ENCODE results near the gene RAB33B.

The RAB33B gene

GRCh38 chr4:139509727-139510410, 55.9 kb downstream of the RAB33B start:
- no peak overlapping the region for H3K27ac ChIP-seq
- no peak for TF ChIP-seq ZFX (IDR thresholded peaks at IDR 0.05)
- peak; percentile 26 for TF ChIP-seq CTCF (conservative IDR thresholded peaks at IDR 0.05)

- no peak for TF ChIP-seq ZFX (IDR thresholded peaks at IDR 0.05)
- no peak for TF ChIP-seq CTCF (conservative IDR thresholded peaks at IDR 0.05)
- H3K27ac ChIP-seq = no peak overlapping the region
Observed at GRCh38 chr4:139511320-139511719, 57.4 kb downstream of the RAB33B start.

- no peak for TF ChIP-seq CTCF (conservative IDR thresholded peaks at IDR 0.05)
- TF ChIP-seq ZFX (IDR thresholded peaks at IDR 0.05) = no peak
- H3K27ac ChIP-seq = no peak overlapping the region
Observed at GRCh38 chr4:139514382-139515059, 60.6 kb downstream of the RAB33B start.

- TF ChIP-seq ZFX (IDR thresholded peaks at IDR 0.05) = no peak
- TF ChIP-seq CTCF (conservative IDR thresholded peaks at IDR 0.05) = no peak
- no peak overlapping the region for H3K27ac ChIP-seq
Observed at GRCh38 chr4:139515531-139515958, 61.6 kb downstream of the RAB33B start.

- TF ChIP-seq ZFX (IDR thresholded peaks at IDR 0.05) (no peak), CTCF (conservative IDR thresholded peaks at IDR 0.05) (no peak)
- H3K27ac ChIP-seq = no peak overlapping the region
Observed at GRCh38 chr4:139521754-139522401, 68.0 kb downstream of the RAB33B start.

- TF ChIP-seq ZFX (IDR thresholded peaks at IDR 0.05) (no peak), CTCF (conservative IDR thresholded peaks at IDR 0.05) (no peak)
- H3K27ac ChIP-seq = peak overlapping the region; percentile 24; the same call in 1 of the 2 replicates
Observed at GRCh38 chr4:139522457-139522856, 68.5 kb downstream of the RAB33B start.

GRCh38 chr4:139523076-139523475, 69.2 kb downstream of the RAB33B start:
- H3K27ac ChIP-seq = peak overlapping the region; percentile 24; the same call in 1 of the 2 replicates
- TF ChIP-seq CTCF (conservative IDR thresholded peaks at IDR 0.05) (no peak), ZFX (IDR thresholded peaks at IDR 0.05) (no peak)
